Measurements from ENCODE around the gene REELD1. TPM values are rescaled to one million over a fixed set of nuclear protein-coding genes. Genes with fewer than 3 reads are reported as not detected.

The REELD1 gene
- total and polyA plus RNA-seq, 4 donors, result 0.07 to 0.08 TPM; not detected in 2

- TF ChIP-seq HNF4G (IDR thresholded peaks at IDR 0.05), result no peak
- TF ChIP-seq JUND (IDR thresholded peaks at IDR 0.05), result no peak
- no peak for TF ChIP-seq FOXA2 (IDR thresholded peaks at IDR 0.05)
- TF ChIP-seq HNF4A (conservative IDR thresholded peaks at IDR 0.05), result no peak
- TF ChIP-seq ATF3 (IDR thresholded peaks at IDR 0.05), result no peak
- no peak for TF ChIP-seq RXRA (IDR thresholded peaks at IDR 0.05)
Measured at GRCh38 chr4:146245246-146245645, 30.9 kb downstream of the REELD1 start (continued).

GRCh38 chr4:146245850-146246249 lies 31.5 kb downstream of the REELD1 start:
- no peak overlapping the region for H3K27ac ChIP-seq (ENCODE audit: low read depth in 1 of 2, low read length in 2 of 2)
- no peak overlapping the region for H3K9ac ChIP-seq (ENCODE audit: low read depth in 1 of 2, low read length in 2 of 2)
- DNase-seq (ENCODE audit: low spot score), result no peak
- H3K27me3 ChIP-seq (ENCODE audit: control insufficient read depth in 4 of 4, insufficient read depth in 4 of 4, low read length in 3 of 4), result no peaks in the 10 kb centered on the region
- WGBS, result 44% methylated on average over 4 of the region's 4 CpGs
- no peak for TF ChIP-seq SP1 (IDR thresholded peaks at IDR 0.05)
- no peak for TF ChIP-seq MAX (IDR thresholded peaks at IDR 0.05)
- no peak for TF ChIP-seq RAD21 (IDR thresholded peaks at IDR 0.05)
- TF ChIP-seq NR2F2 (IDR thresholded peaks at IDR 0.05), result peak; percentile 91
- no peaks in the 10 kb centered on the region for H3K9me3 ChIP-seq (ENCODE audit: control insufficient read depth in 4 of 4, low read length in 3 of 4)
- H3K4me3 ChIP-seq (ENCODE audit: low read depth in 1 of 3, low read length in 3 of 3), result no peak overlapping the region
- no peaks in the 10 kb centered on the region for H3K36me3 ChIP-seq (ENCODE audit: control insufficient read depth in 4 of 4, insufficient read depth in 3 of 4, low read depth in 1 of 4, low read length in 3 of 4)
- H3K4me1 ChIP-seq (ENCODE audit: control insufficient read depth in 4 of 4, insufficient read depth in 4 of 4, low read length in 3 of 4), result peaks cover 0 to 2% (median 0%) of the 10 kb centered on the region in 4 donors

- H3K9me3 ChIP-seq (ENCODE audit: control insufficient read depth in 4 of 4, low read length in 3 of 4), result no peaks in the 10 kb centered on the region
- WGBS, result 83% methylated on average over 6 of the region's 6 CpGs
- H3K27me3 ChIP-seq (ENCODE audit: control insufficient read depth in 4 of 4, insufficient read depth in 4 of 4, low read length in 3 of 4), result no peaks in the 10 kb centered on the region
- H3K9ac ChIP-seq (ENCODE audit: low read depth in 1 of 2, low read length in 2 of 2), result no peak overlapping the region
- TF ChIP-seq MAX (IDR thresholded peaks at IDR 0.05) (no peak), JUND (IDR thresholded peaks at IDR 0.05) (no peak), RXRA (IDR thresholded peaks at IDR 0.05) (no peak), NR2F2 (IDR thresholded peaks at IDR 0.05) (no peak), HNF4G (IDR thresholded peaks at IDR 0.05) (no peak), FOXA2 (IDR thresholded peaks at IDR 0.05) (no peak), ATF3 (IDR thresholded peaks at IDR 0.05) (no peak), FOXA1 (IDR thresholded peaks at IDR 0.05) (no peak), ZBTB33 (IDR thresholded peaks at IDR 0.05) (no peak), YY1 (IDR thresholded peaks at IDR 0.05) (no peak), SP1 (IDR thresholded peaks at IDR 0.05) (no peak), EGR1 (IDR thresholded peaks at IDR 0.05; ENCODE audit: low read depth in 2 of 2) (no peak)
- no peak overlapping the region for H3K4me3 ChIP-seq (ENCODE audit: low read depth in 1 of 3, low read length in 3 of 3)
- H3K27ac ChIP-seq (ENCODE audit: low read depth in 1 of 2, low read length in 2 of 2), result no peak overlapping the region
- H3K36me3 ChIP-seq (ENCODE audit: control insufficient read depth in 4 of 4, insufficient read depth in 3 of 4, low read depth in 1 of 4, low read length in 3 of 4), result no peaks in the 10 kb centered on the region
- H3K4me1 ChIP-seq (ENCODE audit: control insufficient read depth in 4 of 4, insufficient read depth in 4 of 4, low read length in 3 of 4), result peaks cover 0 to 2% (median 0%) of the 10 kb centered on the region in 4 donors
- DNase-seq (ENCODE audit: low spot score), result no peak
Measured at GRCh38 chr4:146246381-146246780, 32.0 kb downstream of the REELD1 start.

- Histone ChIP-seq H3K36me3 (ENCODE audit: control insufficient read depth in 4 of 4, insufficient read depth in 3 of 4, low read depth in 1 of 4, low read length in 3 of 4) (peaks cover 0 to 1% (median 0%) of the 10 kb centered on the region in 4 donors), H3K4me1 (ENCODE audit: control insufficient read depth in 4 of 4, insufficient read depth in 4 of 4, low read length in 3 of 4) (no peaks in the 10 kb centered on the region), H3K9me3 (ENCODE audit: control insufficient read depth in 4 of 4, low read length in 3 of 4) (no peaks in the 10 kb centered on the region), H3K4me3 (ENCODE audit: low read depth in 1 of 3, low read length in 3 of 3) (no peak overlapping the region), H3K27ac (ENCODE audit: low read depth in 1 of 2, low read length in 2 of 2) (no peak overlapping the region), H3K9ac (ENCODE audit: low read depth in 1 of 2, low read length in 2 of 2) (no peak overlapping the region), H3K27me3 (ENCODE audit: control insufficient read depth in 4 of 4, insufficient read depth in 4 of 4, low read length in 3 of 4) (no peaks in the 10 kb centered on the region)
- 89% methylated on average over 2 of the region's 2 CpGs for WGBS
- DNase-seq (ENCODE audit: low spot score), result no peak
- no peak for TF ChIP-seq HNF4G (IDR thresholded peaks at IDR 0.05)
- no peak for TF ChIP-seq JUND (IDR thresholded peaks at IDR 0.05)
- no peak for TF ChIP-seq TAF1 (conservative IDR thresholded peaks at IDR 0.05)
- TF ChIP-seq FOXA2 (IDR thresholded peaks at IDR 0.05), result no peak
- TF ChIP-seq NR2F2 (IDR thresholded peaks at IDR 0.05), result no peak
- no peak for TF ChIP-seq RAD21 (IDR thresholded peaks at IDR 0.05)
- no peak for TF ChIP-seq REST (IDR thresholded peaks at IDR 0.05)
- no peak for TF ChIP-seq HNF4A (conservative IDR thresholded peaks at IDR 0.05)
- TF ChIP-seq ZBTB33 (IDR thresholded peaks at IDR 0.05), result no peak
- no peak for TF ChIP-seq MAX (IDR thresholded peaks at IDR 0.05)
Measured at GRCh38 chr4:146247356-146247755, 33.0 kb downstream of the REELD1 start.

Measured in liver (tissue), 9 donors.